GM12878 (cell line): ENCODE data around the gene DCTN4. TPM values are rescaled to one million over a fixed set of nuclear protein-coding genes. Genes with fewer than 3 reads are reported as not detected.

Experiments used
- BMI1 ChIP-seq: fragments of 450-650 bp; IDR thresholded peaks from 2 replicates; pipeline ENCODE4 v1.6.1; 2016; ENCODE audit warnings: mild to moderate bottlenecking, moderate library complexity, borderline replicate concordance
- CTCF ChIP-seq, 3 experiments: IDR thresholded peaks in 2 of 3; conservative IDR thresholded peaks in 1 of 3; 2 replicates each; pipeline ENCODE4 v1.5.1; 2011; ENCODE audit warnings: low read depth in 3 of 3, low read length in 3 of 3, mild to moderate bottlenecking in 3 of 3, control low read depth in 2 of 3, moderate library complexity in 2 of 3, inconsistent platforms in 1 of 3, mixed read lengths in 1 of 3; ENCODE audit not compliant: control insufficient read depth in 2 of 3, insufficient read depth in 1 of 3; ENCODE audit errors: extremely low read depth in 1 of 3
- EGR1 ChIP-seq, 2 experiments: IDR thresholded peaks; 1 replicate in 1 of 2; 2 replicates in 1 of 2; pipeline ENCODE4 v1.6.1; 2011 to 2012; ENCODE audit warnings: low read depth in 2 of 2, low read length in 2 of 2, borderline replicate concordance in 1 of 2, mild to moderate bottlenecking in 1 of 2, moderate library complexity in 1 of 2
- ELK1 ChIP-seq: IDR thresholded peaks from 2 replicates; pipeline ENCODE4 v1.6.1; 2012; ENCODE audit warnings: low read depth, low read length, improper control_type of control experiment
- HDAC2 ChIP-seq: fragments of 200-600 bp; sonication (generic); IDR thresholded peaks from 2 replicates; pipeline ENCODE4 v1.6.1; 2017
- HDGF ChIP-seq: fragments of 450-650 bp; IDR thresholded peaks from 2 replicates; pipeline ENCODE4 v1.6.1; 2016; ENCODE audit warnings: antibody characterized with exemption
- IKZF1 ChIP-seq: fragments of 450-650 bp; conservative IDR thresholded peaks from 2 replicates; pipeline ENCODE4 v1.6.1; 2017; ENCODE audit warnings: antibody characterized with exemption, mild to moderate bottlenecking
- MTA2 ChIP-seq: fragments of 450-650 bp; IDR thresholded peaks from 2 replicates; pipeline ENCODE4 v1.6.1; 2016; ENCODE audit warnings: low read depth, mild to moderate bottlenecking, moderate library complexity
- NR2C2 ChIP-seq: IDR thresholded peaks from 2 replicates; pipeline ENCODE4 v1.6.1; 2011; ENCODE audit warnings: borderline replicate concordance, low read depth; ENCODE audit not compliant: control insufficient read depth, insufficient read length
- POU2F2 ChIP-seq: IDR thresholded peaks from 3 replicates; pipeline ENCODE4 v1.6.1; 2011; ENCODE audit warnings: low read depth, mild to moderate bottlenecking, low read length, borderline replicate concordance
- RAD21 ChIP-seq: IDR thresholded peaks from 2 replicates; pipeline ENCODE4 v1.6.1; 2011; ENCODE audit warnings: mild to moderate bottlenecking, low read depth, low read length, moderate library complexity; ENCODE audit not compliant: insufficient read depth
- RAD51 ChIP-seq: fragments of 450-650 bp; IDR thresholded peaks from 2 replicates; pipeline ENCODE4 v1.6.1; 2016; ENCODE audit warnings: moderate library complexity, mild to moderate bottlenecking, inconsistent platforms
- REST ChIP-seq: IDR thresholded peaks from 2 replicates; pipeline ENCODE4 v1.6.1; 2012; ENCODE audit warnings: mild to moderate bottlenecking, low read depth, low read length
- TARDBP ChIP-seq: IDR thresholded peaks from 2 replicates; pipeline ENCODE4 v1.6.1; 2016; ENCODE audit warnings: borderline replicate concordance
- polyA plus RNA-seq, 11 experiments: library from polyadenylated mRNA; depleted of rRNA in 4 of 11; unstranded in 6 of 11; stranded (reverse) in 5 of 11; fragments of >200 nt; fragmentation: Nextera tagmentation in 4 of 11; fragmentation: Illumina TruSeq in 1 of 11; extraction: Ambion mirVana in 4 of 11; extraction: Trizol in 1 of 11; gene quantifications; 1 replicate in 1 of 11; 2 replicates in 10 of 11; pipeline versions ENCODE4 v1.2.1 to v1.2.3, GENCODE V29; 2011 to 2016; ENCODE audit warnings: inconsistent platforms in 2 of 11, missing spikeins in 2 of 11, low read depth in 1 of 11
- total RNA-seq, 4 experiments: library from RNA; depleted of rRNA in 3 of 4; stranded (reverse); fragments of >200 nt in 3 of 4; fragmentation: Illumina TruSeq in 1 of 4; extraction: Trizol in 1 of 4; gene quantifications; 2 replicates each; pipeline versions ENCODE4 v1.2.1 to v1.2.3, GENCODE V29; 2013 to 2021
- TF ChIP-seq, protein P1 (sequence below): IDR thresholded peaks from 2 replicates; pipeline ENCODE4 v1.6.1; 2011; ENCODE audit warnings: low read depth, mild to moderate bottlenecking, low read length, moderate library complexity, borderline replicate concordance; ENCODE audit errors: extremely low read depth
- TF ChIP-seq, protein P2 (sequence below): fragments of 450-650 bp; IDR thresholded peaks from 2 replicates; pipeline ENCODE4 v1.6.1; 2016; ENCODE audit warnings: mild to moderate bottlenecking
- TF ChIP-seq, protein P3 (sequence below): fragments of 450-650 bp; IDR thresholded peaks from 2 replicates; pipeline ENCODE4 v1.6.1; 2017; ENCODE audit warnings: mild to moderate bottlenecking

Gene DCTN4
- total and polyA plus RNA-seq, 10 of the 15 experiments (the other 5 are each of a cell fraction or from before 2014, with no cell fraction given), result 7.6 to 27.8 (median 18.0) TPM

- TF ChIP-seq REST, result no peak
- no peak for TF ChIP-seq POU2F2
- TF ChIP-seq HDGF, result peak; percentile 45; the same call in 1 of the 2 replicates
- TF ChIP-seq, protein P1, sequence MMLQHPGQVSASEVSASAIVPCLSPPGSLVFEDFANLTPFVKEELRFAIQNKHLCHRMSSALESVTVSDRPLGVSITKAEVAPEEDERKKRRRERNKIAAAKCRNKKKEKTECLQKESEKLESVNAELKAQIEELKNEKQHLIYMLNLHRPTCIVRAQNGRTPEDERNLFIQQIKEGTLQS, result no peak; the same call in 1 of the 2 replicates
- no peak for TF ChIP-seq HDAC2
- TF ChIP-seq RAD21, result peak; percentile 65
- TF ChIP-seq, protein P2, sequence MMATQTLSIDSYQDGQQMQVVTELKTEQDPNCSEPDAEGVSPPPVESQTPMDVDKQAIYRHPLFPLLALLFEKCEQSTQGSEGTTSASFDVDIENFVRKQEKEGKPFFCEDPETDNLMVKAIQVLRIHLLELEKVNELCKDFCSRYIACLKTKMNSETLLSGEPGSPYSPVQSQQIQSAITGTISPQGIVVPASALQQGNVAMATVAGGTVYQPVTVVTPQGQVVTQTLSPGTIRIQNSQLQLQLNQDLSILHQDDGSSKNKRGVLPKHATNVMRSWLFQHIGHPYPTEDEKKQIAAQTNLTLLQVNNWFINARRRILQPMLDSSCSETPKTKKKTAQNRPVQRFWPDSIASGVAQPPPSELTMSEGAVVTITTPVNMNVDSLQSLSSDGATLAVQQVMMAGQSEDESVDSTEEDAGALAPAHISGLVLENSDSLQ, result no peak
- TF ChIP-seq, protein P3, sequence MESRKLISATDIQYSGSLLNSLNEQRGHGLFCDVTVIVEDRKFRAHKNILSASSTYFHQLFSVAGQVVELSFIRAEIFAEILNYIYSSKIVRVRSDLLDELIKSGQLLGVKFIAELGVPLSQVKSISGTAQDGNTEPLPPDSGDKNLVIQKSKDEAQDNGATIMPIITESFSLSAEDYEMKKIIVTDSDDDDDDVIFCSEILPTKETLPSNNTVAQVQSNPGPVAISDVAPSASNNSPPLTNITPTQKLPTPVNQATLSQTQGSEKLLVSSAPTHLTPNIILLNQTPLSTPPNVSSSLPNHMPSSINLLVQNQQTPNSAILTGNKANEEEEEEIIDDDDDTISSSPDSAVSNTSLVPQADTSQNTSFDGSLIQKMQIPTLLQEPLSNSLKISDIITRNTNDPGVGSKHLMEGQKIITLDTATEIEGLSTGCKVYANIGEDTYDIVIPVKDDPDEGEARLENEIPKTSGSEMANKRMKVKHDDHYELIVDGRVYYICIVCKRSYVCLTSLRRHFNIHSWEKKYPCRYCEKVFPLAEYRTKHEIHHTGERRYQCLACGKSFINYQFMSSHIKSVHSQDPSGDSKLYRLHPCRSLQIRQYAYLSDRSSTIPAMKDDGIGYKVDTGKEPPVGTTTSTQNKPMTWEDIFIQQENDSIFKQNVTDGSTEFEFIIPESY, result no peak
- TF ChIP-seq NR2C2, result no peak
- no peak for TF ChIP-seq TARDBP
- peak in 1 of 2 experiments; percentile 55; a peak in 1 of 3 replicates for TF ChIP-seq EGR1 (IDR thresholded peaks at IDR 0.05; ENCODE audit: borderline replicate concordance in 1 of 2, low read depth in 2 of 2, low read length in 2 of 2)
- TF ChIP-seq ELK1, result no peak
- no peak for TF ChIP-seq MTA2
- peak; percentile 45 to 75 (median 68) for TF ChIP-seq CTCF (IDR thresholded peaks at IDR 0.05 in 2 of 3, conservative IDR thresholded peaks at IDR 0.05 in 1 of 3; ENCODE audit: control insufficient read depth in 2 of 3, extremely low read depth in 1 of 3, insufficient read depth in 1 of 3, low read depth in 3 of 3, low read length in 3 of 3)
- no peak for TF ChIP-seq RAD51
- no peak for TF ChIP-seq BMI1
- TF ChIP-seq IKZF1, result peak; percentile 64
These were observed 19.9 kb upstream of the DCTN4 start, which contains the start of gene SMIM3 (continued) for GRCh38 chr5:150778517-150779396.
